Measurements from ENCODE around the gene C10orf95.

- TF ChIP-seq CTCF (IDR thresholded peaks at IDR 0.05) (no peak), EZH2 (IDR thresholded peaks at IDR 0.05; ENCODE audit: borderline replicate concordance, insufficient read depth, low read depth, low read length, poor library complexity, severe bottlenecking) (no peak)
These were observed 50.6 kb downstream of the C10orf95 start for GRCh38 chr10:102400598-102401341.

Data from B cell (primary cell).